Stimulated activated CD4-positive, alpha-beta T cell treated with anti-CD3 and anti-CD28 coated beads, Interleukin-1b, Interleukin-23, amount 100 ng/mL, for 4 hours (primary cell): ENCODE measurements around the gene ERH.
A peak's percentile ranks its signal among the peaks of the same experiment; 100 is the strongest.
"Not testable (repeated sequence)": the region's sequence is repeated elsewhere in the genome, so short reads cannot be mapped to it uniquely, and the experiment has no call there.

ENCODE experiments used
- DNase-seq, 2 donors: peaks; one replicate each; pipeline ENCODE4 v3.0.0-alpha.2; 2020; ENCODE audit warnings: low read depth in 2 of 2

ERH gene

DNA sequence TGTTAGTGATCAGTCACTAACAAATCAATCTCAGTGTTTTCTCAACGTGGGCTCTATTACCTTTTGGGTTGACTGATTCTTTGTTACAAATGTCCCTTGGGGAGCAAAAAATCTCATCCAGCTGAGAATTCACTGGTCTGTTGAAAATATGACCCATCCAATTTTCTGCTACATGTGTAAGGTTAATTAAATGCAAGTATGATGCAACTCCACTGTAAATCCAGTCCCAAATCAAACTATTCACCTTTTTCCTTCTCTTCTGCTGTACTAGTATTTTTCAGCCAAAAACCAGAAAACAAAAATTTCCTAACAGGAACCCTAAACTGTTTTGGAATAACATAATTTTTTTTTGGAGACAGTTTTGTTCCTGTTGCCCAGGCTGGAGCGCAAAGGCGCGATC lies 2.2 kb downstream of the ERH start:
- DNase-seq, result no peak

GRCh38 chr14:69392481-69392880 lies 5.6 kb downstream of the ERH start:
- DNase-seq, result no peak

DNA sequence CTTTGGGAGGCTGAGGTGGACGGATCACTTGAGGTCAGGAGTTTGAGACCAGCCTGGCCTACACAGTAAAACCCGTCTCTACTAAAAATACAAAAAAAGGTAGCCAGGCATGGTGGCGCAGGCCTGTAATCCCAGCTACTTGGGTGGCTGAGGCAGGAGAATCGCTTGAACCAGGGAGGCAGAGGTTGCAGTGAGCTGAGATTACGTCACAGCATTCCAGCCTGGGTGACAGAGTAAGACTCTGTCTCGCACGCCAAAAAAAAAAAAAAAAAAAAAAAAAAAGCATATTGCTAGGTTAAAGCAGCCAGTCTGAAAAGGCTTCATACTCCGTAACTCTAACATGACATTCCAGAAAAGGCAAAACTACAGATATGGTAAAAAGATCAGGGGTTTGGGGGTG lies 6.7 kb downstream of the ERH start:
- not testable (repeated sequence) for DNase-seq

DNA sequence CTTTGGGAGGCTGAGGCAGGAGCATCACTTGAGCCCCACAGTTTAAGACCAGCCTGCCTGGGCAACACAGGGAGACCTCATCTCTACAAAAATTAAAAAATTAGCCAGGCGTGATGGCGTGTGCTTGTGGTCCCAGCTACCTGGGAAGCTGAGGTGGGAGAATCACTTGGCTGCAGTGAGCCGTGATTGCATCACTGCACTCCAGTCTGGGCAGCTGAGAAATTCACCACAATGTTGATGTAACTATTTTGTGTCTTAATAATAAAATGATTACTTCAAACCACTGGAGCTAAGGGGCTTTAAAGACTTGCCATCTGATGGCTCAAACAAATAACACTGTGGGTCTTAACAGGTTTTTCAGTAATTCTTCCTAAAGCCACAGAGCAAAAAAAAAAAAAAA lies 10.8 kb downstream of the ERH start:
- DNase-seq, result no peak

GRCh38 chr14:69378274-69378673 lies 19.8 kb downstream of the ERH start:
- no peak for DNase-seq

- DNase-seq, result no peak
Observed at GRCh38 chr14:69376439-69376838, 21.7 kb downstream of the ERH start.

GRCh38 chr14:69375722-69376121 lies 22.4 kb downstream of the ERH start:
- no peak for DNase-seq

- no peak for DNase-seq
Observed at GRCh38 chr14:69375182-69375581, 22.9 kb downstream of the ERH start.

- no peak for DNase-seq
Observed at GRCh38 chr14:69374235-69374634, 23.9 kb downstream of the ERH start.

- DNase-seq, result no peak
Observed at GRCh38 chr14:69373104-69373503, 25.0 kb downstream of the ERH start.

GRCh38 chr14:69372146-69372545 lies 26.0 kb downstream of the ERH start:
- DNase-seq, result no peak

DNA sequence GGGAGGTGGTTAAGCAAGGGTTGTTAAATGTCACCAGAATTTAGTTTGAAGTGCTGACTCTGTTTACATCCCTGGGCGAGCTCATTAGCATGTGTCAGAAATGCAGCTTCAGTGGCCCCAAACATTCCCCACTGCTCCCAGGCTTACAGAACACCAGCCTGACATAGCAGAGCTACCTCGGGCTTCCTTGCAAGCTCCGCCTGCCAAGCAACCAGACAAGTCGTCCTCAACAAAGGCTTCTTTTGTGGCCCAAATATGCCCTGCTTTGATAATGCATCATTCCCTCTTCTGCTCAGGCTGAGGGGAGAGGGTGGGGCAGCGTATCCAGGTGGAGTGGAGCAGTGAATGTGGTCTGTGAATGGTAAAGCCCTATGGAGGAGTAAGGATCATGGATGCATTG lies 28.0 kb downstream of the ERH start:
- no peak for DNase-seq

DNA sequence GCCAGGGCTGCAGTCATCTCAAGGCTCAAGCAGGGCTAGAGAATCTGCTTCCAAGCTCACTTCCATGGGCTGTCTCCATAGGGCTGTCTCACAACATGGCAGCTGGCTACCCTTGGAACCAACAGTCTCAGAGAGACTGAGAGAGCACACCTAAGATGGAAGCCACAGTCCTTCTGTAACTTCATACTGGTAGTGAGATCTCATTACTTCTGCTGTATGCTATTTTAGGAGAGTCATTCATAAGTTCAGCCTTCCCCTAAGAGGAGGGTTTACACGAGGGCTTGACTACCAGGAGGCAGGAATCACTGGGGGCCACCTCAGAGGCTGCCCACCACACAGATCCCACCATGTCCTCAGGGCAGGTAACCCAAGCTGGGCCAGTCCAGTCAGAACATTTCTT lies 29.7 kb downstream of the ERH start:
- no peak for DNase-seq

- DNase-seq, result no peak
Observed at GRCh38 chr14:69366761-69367160, 31.3 kb downstream of the ERH start.

- no peak for DNase-seq
Observed at GRCh38 chr14:69366069-69366468, 32.0 kb downstream of the ERH start.

DNA sequence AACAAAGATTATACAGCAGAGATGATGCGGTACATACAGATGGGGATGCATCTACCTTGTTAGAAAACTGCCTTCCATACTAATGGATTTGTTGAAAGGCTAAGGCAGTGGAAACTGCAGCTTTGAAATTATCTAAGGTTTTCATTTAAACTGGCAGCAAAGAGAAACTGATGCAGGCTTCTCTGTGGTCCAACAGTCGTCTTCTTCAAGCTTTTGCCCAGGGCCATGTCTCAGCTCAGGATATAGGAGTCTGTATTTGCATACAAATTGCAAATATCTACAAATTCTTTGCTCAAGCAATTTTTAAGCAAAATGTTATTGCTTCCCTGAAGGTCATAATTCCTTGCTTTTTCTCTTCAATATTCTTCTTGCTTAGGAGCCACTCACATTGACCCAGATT lies 33.7 kb downstream of the ERH start:
- no peak for DNase-seq

DNA sequence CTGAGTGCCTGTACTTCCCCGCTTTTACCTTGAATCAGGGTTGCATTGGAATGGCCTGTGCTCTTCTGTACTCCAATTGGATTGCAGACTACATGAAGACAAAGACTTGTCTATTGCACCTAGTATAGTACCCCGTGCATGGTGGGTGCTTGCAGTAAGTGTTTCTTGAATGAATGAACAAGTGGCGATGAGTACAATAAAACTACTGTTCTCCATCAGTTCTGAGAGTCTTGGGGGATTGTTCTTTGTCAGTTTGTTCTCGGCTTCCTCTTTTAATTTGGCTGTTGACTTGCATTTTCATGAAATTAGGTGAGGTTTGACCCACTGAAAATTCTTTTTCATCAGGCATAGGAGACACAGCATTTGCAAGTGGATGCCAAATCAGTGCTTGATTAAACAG lies 34.1 kb downstream of the ERH start:
- no peak for DNase-seq

DNA sequence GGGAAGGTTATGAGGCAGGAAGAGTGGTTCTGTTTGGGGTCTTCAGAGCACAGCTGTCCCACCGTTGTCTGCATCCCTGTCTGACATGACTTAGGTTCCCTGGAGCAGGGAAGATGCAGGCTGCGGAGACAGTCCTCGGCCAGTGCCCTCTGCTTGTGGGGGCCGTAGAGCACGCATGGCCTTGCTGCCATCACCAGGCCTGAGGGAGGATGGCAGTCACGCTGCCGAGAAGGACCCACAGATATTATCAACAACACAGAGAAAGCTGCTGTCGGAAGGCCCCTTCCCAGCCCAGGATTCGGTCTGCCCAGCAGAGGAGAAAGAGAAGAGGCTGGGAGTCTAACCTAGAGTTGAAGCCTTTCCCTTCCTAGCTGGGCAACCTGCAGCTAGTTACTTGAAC lies 35.0 kb downstream of the ERH start:
- DNase-seq, result no peak

GRCh38 chr14:69360438-69361108 lies 37.5 kb downstream of the ERH start:
- no peak for DNase-seq

- DNase-seq, result no peak
Observed at GRCh38 chr14:69358966-69359365, 39.1 kb downstream of the ERH start.

GRCh38 chr14:69358233-69358963 lies 39.7 kb downstream of the ERH start:
- DNase-seq, result peak in 1 of 2 donors; percentile 9

DNA sequence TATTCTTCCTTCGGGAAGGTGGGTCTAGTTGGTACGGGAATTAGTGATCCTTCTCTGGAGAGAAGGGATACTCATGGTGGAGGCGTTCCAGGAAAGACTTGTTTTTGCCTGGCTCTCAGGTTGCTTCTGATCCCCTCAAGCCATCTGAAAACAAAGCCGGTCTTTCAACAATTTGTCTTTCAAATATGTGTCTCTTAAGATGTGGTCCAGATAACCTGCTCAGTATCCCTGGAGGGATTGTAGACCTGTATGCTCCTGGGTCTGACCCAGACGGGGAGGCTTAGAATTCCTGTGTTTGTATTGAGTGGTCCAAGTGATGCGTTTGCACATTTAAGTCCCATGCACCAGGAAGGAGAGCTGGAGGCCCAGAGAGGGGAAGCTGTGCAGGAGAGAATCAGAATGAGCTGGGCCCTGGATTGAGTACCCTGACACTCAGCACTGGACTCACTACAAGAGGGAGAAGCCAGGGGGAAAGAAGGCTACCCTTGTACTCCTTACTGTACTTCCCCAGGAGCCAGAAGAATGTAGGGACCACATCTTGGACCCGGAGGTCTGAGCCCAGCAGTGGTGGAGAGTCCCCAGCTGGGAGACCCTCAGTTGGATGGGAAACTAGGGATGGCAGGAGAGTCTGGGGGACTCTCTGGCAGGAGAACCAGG lies 40.4 kb downstream of the ERH start:
- DNase-seq, result no peak

GRCh38 chr14:69356903-69357543 lies 41.1 kb downstream of the ERH start:
- DNase-seq, result no peak
